ENCODE results near the gene SPAST.
"Not testable (repeated sequence)": the region's sequence is repeated elsewhere in the genome, so short reads cannot be mapped to it uniquely, and the experiment has no call there.

SPAST gene, protein sequence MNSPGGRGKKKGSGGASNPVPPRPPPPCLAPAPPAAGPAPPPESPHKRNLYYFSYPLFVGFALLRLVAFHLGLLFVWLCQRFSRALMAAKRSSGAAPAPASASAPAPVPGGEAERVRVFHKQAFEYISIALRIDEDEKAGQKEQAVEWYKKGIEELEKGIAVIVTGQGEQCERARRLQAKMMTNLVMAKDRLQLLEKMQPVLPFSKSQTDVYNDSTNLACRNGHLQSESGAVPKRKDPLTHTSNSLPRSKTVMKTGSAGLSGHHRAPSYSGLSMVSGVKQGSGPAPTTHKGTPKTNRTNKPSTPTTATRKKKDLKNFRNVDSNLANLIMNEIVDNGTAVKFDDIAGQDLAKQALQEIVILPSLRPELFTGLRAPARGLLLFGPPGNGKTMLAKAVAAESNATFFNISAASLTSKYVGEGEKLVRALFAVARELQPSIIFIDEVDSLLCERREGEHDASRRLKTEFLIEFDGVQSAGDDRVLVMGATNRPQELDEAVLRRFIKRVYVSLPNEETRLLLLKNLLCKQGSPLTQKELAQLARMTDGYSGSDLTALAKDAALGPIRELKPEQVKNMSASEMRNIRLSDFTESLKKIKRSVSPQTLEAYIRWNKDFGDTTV

DNA sequence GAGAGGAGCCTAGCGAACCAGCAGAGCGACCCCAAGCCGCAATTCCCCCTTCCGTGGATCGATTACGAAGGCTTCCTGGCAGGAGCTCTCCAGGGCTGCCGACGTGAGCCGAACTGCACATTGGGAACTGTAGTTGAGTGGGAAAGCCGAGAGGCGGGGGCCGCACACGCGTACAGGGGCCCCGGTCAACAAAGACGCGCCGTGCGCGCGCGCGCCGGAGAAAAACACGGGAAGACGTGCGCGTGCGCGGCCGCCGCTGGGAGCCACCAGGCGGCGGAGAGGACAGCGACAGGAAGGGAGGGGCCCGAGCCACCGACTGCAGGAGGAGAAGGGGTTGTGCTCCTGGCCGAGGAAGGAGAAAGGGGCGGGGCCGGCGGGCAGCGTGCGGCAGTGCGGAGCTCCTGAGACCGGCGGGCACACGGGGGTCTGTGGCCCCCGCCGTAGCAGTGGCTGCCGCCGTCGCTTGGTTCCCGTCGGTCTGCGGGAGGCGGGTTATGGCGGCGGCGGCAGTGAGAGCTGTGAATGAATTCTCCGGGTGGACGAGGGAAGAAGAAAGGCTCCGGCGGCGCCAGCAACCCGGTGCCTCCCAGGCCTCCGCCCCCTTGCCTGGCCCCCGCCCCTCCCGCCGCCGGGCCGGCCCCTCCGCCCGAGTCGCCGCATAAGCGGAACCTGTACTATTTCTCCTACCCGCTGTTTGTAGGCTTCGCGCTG is at the start of gene SPAST:
Gene SPAST, plus strand, starts transcription at position 247 of the 711 bp plus-strand sequence. Its CDS starts 276 bp downstream, at position 523.
- peak; percentile 91 for DNase-seq (ENCODE audit: low read depth)
- TF ChIP-seq, protein P1, sequence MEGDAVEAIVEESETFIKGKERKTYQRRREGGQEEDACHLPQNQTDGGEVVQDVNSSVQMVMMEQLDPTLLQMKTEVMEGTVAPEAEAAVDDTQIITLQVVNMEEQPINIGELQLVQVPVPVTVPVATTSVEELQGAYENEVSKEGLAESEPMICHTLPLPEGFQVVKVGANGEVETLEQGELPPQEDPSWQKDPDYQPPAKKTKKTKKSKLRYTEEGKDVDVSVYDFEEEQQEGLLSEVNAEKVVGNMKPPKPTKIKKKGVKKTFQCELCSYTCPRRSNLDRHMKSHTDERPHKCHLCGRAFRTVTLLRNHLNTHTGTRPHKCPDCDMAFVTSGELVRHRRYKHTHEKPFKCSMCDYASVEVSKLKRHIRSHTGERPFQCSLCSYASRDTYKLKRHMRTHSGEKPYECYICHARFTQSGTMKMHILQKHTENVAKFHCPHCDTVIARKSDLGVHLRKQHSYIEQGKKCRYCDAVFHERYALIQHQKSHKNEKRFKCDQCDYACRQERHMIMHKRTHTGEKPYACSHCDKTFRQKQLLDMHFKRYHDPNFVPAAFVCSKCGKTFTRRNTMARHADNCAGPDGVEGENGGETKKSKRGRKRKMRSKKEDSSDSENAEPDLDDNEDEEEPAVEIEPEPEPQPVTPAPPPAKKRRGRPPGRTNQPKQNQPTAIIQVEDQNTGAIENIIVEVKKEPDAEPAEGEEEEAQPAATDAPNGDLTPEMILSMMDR (IDR thresholded peaks at IDR 0.05; ENCODE audit: low read depth, low read length, missing control alignments) = peak; percentile 36
- peak within 1 kb of the TSS; percentile 92 for H3K4me3 ChIP-seq (ENCODE audit: low read depth, low read length)

DNA sequence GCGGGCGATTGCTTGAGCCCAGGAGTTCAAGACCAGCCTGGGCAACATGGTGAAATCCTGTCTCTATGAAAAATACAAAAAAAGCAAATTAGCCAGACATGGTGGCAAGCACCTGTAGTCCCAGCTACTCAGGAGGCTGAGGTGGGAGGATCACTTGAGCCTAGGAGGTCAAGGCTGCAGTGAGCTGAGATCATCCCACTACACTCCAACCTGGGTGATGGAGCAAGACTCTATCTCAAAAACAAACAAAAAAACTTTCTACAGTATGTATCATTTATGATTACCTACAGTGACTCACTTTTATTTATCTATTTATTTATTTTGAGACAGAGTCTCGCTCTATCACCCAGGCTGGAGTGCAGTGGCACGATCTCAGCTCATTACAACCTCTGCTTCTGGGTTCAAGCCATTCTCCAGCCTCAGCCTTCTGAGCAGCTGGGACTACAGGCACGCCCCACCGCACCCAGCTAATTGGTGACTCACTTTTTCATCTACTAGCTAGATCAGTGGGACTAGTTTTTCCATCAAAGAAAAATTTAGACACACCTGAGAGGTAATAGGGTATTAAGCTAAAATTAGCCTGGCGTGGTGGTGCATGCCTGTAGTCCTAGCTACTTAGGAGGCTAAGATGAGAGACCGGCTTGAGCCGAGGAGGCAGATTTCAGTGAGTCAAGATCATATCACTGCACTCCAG is 44.4 kb upstream of the SPAST start:
- H3K4me3 ChIP-seq (ENCODE audit: low read depth, low read length); DNase-seq (ENCODE audit: low read depth): not testable (repeated sequence)

DNA sequence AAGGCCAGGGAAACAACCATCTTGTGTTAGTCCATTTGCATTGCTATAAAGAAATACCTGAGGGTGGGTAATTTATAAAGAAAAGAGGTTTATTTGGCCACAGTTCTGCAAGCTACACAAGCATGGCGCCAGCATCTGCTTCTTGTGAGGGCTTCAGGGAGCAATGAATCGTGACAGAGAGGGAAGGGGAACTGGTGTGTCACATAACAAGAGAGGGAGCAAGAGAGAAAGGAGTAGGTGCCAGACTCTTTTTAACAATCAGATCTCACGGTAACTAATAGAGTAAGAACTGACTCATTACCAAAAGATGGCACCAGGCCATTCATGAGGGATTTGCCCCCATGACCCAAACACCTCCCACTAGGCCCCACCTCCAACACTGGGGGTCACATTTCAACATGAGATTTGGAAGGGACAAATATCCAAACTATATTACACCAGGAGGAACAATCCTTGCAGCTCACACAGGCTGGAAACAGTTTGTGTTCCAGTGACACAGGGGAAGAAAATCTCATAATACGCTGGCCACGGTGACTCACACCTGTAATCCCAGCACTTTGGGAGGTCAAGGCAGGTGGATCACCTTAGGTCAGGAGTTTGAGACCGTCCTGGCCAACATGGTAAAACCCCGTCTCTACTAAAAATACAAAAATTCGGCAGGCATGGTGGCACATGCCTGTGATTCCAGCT is 29.0 kb upstream of the SPAST start:
- not testable (repeated sequence) for DNase-seq (ENCODE audit: low read depth); H3K4me3 ChIP-seq (ENCODE audit: low read depth, low read length)

DNA sequence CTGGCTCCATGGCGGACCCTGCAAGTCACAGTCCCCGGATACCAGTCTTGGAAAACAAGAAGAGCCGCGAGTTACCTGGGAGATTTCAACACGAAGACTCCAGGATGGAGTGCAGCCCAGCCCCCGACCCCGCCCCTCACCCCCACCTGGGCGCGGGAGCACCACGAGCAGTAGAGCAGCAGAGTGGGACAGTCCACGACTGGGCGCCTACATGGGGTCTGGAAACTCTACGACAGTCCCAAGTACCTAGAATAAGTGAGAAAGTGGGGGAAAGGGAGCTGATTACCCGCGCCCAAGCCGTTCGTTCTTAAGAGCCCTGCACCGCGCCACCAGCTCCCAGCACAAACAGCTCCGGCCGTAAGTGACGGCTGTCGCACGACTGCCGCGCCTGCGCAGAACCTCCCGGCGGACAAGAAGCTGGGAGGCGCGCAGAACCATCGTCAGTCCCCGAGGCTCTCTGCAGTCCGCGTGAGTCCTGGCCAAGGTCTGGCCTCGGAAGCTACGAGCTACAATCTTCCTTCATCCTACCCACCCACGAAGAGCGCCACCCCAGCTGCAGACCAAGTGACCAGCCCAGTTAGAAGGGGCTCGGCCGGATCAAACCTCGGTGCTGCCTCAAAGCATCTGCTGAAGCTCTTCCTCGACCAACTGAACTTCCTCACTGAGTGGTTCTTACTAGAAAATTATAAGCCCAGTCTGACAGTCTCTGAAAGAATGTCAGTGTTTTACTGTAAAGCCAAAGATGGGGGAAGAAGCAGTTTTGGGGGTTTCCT is 23.7 kb upstream of the SPAST start, which contains the start of gene DPY30:
Gene DPY30, minus strand, starts transcription at position 359 of the 773 bp plus-strand sequence. Its CDS starts 349 bp downstream, at position 10.
- TF ChIP-seq, protein P1 (IDR thresholded peaks at IDR 0.05; ENCODE audit: low read depth, low read length, missing control alignments) = no peak
- H3K4me3 ChIP-seq (ENCODE audit: low read depth, low read length) = peak within 1 kb of the TSS; percentile 61
- peak; percentile 81 for DNase-seq (ENCODE audit: low read depth)

DNA sequence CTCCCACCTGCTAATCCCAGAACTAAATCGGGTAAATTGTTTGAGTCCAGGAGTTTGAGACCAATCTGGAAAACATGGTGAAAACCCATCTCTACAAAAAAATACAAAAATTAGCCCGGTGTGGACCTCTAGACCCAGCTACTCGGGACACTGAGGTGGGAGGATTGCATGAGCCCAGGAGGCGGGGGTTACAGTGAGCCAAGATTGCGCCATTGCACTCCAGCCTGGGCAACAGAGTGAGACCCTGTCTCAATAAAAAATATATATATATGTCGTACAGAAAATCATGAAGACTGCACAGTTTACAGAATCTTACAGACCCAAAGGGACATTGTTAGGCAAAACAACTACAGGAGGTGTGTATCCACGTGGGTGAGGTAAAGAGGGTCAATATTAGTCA is 19.8 kb upstream of the SPAST start:
- TF ChIP-seq, protein P1 (IDR thresholded peaks at IDR 0.05; ENCODE audit: low read depth, low read length, missing control alignments) = no peak
- DNase-seq (ENCODE audit: low read depth) = no peak
- H3K4me3 ChIP-seq (ENCODE audit: low read depth, low read length) = no peak overlapping the region

DNA sequence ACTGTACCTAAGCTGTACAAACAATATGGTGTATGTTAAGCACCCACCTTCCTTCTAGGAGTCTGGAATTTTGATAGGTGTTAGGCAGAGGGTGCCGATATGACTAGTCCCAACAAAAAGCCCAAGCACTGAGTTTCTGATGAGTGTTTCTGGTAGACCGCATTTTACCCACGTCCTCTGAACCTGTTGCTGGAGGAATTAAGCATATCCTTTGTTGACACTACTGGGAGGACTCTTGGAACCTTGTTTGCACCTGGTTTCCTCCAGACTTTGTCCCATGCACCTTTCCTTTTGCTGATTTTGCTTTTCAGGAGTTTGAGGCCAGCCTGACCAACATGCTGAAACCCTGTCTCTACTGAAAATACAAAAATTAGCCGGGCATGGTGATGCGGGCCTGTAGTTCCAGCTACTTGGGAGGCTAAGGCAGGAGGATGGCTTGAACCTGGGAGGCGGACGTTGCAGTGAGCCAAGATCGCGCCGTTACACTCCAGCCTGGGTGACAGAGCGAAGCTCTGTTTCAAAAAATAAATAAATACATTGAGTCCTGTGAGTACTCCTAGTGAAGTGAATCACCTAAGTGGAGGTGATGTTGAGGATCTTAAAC is 11.4 kb upstream of the SPAST start:
- TF ChIP-seq, protein P1 (IDR thresholded peaks at IDR 0.05; ENCODE audit: low read depth, low read length, missing control alignments) = no peak
- H3K4me3 ChIP-seq (ENCODE audit: low read depth, low read length) = no peak overlapping the region
- DNase-seq (ENCODE audit: low read depth) = no peak

DNA sequence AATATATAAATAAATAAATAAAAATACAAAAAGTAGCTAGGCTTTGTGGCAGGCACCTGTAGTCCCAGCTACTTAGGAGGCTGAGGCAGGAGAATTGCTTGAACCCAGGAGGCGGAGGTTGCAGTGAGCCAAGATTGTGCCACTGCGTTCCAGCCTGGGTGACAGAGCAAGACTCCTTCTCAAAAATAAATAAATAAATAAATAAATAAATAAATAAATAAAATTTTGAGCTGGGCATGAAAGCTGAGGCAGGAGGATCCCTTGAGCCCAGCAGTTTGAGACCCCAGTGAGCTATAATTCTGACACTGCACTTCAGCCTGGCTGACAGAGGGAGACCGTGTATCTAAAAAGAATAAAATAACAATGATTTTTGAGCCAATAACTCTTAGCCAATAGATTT is 8.8 kb upstream of the SPAST start:
- not testable (repeated sequence) for H3K4me3 ChIP-seq (ENCODE audit: low read depth, low read length); DNase-seq (ENCODE audit: low read depth)
